Brain microvascular endothelial cell (primary cell): ENCODE measurements around the gene CLASRP.
"Not testable (repeated sequence)": the region's sequence is repeated elsewhere in the genome, so short reads cannot be mapped to it uniquely, and the experiment has no call there.

ENCODE experiments used
- DNase-seq: peaks from one replicate; pipeline ENCODE4 v3.0.0-alpha.2; 2020
- H3K27ac ChIP-seq: fragments of 250-450 bp; sonication (Bioruptor Pico); 2 replicates; pipeline ENCODE4 v1.5.1; 2020; ENCODE audit warnings: mild to moderate bottlenecking, moderate library complexity
- H3K27me3 ChIP-seq: fragments of 250-450 bp; sonication (Bioruptor Pico); replicated peaks from 2 replicates; pipeline ENCODE4 v1.5.1; 2020; ENCODE audit warnings: mild to moderate bottlenecking
- H3K36me3 ChIP-seq: fragments of 250-450 bp; sonication (Bioruptor Pico); replicated peaks from 2 replicates; pipeline ENCODE4 v1.5.1; 2020; ENCODE audit warnings: mild to moderate bottlenecking
- H3K4me3 ChIP-seq: 2 replicates; pipeline ENCODE4 v1.5.1; 2011; ENCODE audit warnings: low read depth, mild to moderate bottlenecking, control low read depth, low read length, moderate library complexity
- in situ Hi-C: cut with HindIII; loops from 2 replicates; pipeline ENCODE4 v1.10.0; 2017; ENCODE audit warnings: low sequenced_read_pairs, low pct_ligation_motif_present
- TF ChIP-seq, protein P1 (sequence below): IDR thresholded peaks from 2 replicates; pipeline ENCODE4 v1.5.1; 2011; ENCODE audit warnings: low read depth, mild to moderate bottlenecking, moderate library complexity, low read length, control low read depth, inconsistent platforms; ENCODE audit errors: missing control alignments

CLASRP gene

DNA sequence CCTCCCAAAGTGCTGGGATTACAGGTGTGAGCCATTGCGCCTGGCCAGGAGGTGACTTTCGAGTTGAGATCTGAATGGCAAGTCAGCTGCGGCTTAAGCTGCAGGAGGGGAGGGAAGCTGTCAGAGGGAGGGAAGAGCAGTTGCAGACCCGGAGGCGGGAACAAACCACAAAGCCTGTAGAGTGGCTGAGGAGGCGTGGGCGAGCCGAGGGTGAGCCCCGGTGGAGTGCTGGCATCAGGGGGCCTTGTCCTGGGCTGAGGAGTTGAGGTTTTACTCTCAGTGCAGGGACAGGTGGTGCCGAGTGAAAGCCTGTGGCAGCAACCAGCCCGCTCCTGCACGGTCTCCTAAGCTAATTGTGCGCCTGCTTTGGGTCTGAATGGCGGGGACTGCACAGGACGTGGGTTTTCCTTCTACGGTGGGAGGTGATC lies 78.3 kb downstream of the CLASRP start:
- no peaks in the 10 kb centered on the region for H3K36me3 ChIP-seq
- no peak for DNase-seq
- H3K27ac ChIP-seq, result no peak overlapping the region
- H3K27me3 ChIP-seq, result no peaks in the 10 kb centered on the region
- in situ Hi-C loops, result no loop called here
- TF ChIP-seq, protein P1, sequence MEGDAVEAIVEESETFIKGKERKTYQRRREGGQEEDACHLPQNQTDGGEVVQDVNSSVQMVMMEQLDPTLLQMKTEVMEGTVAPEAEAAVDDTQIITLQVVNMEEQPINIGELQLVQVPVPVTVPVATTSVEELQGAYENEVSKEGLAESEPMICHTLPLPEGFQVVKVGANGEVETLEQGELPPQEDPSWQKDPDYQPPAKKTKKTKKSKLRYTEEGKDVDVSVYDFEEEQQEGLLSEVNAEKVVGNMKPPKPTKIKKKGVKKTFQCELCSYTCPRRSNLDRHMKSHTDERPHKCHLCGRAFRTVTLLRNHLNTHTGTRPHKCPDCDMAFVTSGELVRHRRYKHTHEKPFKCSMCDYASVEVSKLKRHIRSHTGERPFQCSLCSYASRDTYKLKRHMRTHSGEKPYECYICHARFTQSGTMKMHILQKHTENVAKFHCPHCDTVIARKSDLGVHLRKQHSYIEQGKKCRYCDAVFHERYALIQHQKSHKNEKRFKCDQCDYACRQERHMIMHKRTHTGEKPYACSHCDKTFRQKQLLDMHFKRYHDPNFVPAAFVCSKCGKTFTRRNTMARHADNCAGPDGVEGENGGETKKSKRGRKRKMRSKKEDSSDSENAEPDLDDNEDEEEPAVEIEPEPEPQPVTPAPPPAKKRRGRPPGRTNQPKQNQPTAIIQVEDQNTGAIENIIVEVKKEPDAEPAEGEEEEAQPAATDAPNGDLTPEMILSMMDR, result no peak
- H3K4me3 ChIP-seq, result no peak overlapping the region

DNA sequence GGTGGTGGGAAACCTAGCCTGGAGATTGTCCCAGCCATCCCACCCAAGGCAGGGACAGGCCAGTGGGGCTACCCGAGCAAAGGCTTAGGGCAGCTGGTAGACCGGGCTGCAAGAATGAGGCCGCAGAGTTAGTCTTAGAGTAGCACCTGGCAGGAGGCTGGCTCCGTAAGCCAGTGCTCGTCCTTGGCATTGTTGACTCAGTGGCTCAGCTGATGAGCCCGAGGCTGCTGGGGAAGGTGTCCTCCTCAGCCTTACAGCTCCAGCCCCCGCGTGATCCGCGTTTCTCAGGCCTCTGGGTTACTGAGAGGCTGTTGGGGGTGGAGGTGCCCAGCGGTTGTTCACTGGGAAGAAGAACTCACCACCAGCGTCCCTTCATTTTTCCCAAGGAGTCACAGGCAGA lies 78.8 kb downstream of the CLASRP start:
- Histone ChIP-seq H3K4me3 (no peak overlapping the region), H3K36me3 (no peaks in the 10 kb centered on the region), H3K27ac (no peak overlapping the region), H3K27me3 (no peaks in the 10 kb centered on the region)
- in situ Hi-C loops, result no loop called here
- no peak for DNase-seq
- TF ChIP-seq, protein P1, result no peak

DNA sequence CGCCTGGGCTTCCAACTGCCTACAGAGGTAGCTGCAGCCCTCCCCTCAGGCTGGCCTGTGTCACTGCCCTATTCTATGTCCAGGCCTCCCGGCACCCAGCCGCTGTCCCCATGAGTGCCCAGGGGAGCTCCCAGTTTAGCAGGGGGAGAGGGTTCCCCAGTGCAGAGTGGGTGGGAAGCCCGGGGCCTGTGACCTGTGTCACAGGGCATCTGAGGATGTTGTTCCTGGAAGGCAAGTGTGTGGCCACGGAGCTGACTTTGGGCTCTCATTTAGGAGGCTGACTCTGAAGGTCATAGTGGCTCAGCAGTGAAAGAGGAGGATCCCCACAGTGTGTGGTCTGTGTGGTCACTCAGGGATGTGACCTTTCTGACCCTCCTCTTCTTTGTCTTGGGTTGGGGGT lies 79.3 kb downstream of the CLASRP start:
- TF ChIP-seq, protein P1, result no peak
- H3K27me3 ChIP-seq, result no peaks in the 10 kb centered on the region
- no peak overlapping the region for H3K4me3 ChIP-seq
- DNase-seq, result no peak
- H3K27ac ChIP-seq, result no peak overlapping the region
- in situ Hi-C loops, result no loop called here
- no peaks in the 10 kb centered on the region for H3K36me3 ChIP-seq

DNA sequence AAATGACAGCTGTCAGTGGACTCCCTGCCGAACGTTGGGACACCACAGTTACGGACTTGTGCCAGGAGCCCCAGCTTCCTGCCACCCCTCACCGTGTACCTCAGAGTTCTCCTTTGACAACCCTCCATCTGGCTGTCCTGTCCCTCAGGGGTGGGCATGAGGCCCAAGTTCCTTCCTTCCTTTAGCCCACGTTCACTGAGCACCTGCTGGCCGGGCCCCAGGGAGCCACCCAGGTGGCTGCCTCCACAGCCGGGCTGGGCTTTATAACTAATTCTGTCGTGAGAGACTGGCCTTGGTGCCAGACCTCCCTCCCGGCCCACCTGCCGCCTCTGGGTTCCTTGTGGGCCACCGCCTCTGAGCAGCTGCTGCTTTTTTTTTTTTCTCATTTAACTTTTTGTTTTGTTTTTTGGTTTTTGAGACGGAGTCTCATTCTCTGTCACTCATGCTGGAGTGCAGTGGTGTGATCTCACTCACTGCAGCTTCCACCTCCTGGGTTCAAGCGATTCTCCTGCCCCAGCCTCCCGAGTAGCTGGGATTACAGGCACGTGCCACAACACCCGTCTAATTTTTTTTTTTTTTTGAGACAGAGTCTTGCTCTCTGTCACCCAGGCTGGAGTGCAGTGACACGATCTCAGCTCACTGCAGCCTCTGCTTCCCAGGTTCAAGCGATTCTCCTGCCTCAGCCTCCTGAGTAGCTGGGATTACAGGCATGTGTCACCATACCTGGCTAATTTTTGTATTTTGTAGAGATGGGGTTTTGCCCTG lies 79.9 kb downstream of the CLASRP start:
- DNase-seq, in situ Hi-C loops, H3K27ac ChIP-seq, H3K4me3 ChIP-seq, H3K27me3 ChIP-seq, H3K36me3 ChIP-seq: not testable (repeated sequence)

DNA sequence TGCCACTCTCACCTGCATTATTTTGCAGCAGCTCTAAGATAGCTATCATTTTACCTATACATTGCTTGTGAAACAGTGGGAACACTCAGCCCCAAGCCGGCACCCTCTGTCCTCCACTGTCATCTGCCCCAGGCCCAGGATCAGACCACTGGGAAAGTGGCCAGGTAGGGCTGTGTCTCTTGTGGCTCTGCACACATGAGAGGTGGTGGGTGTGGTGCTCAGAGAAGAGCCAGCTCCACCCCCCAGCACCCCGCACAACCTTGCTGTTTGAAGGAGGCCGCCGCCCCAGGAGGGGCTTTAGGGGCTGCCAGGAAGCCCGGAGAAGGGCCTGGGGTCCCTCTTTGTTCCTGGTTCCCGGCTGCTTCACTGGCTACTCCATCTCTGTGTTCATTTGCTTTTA lies 80.7 kb downstream of the CLASRP start:
- DNase-seq, result no peak
- Histone ChIP-seq H3K4me3 (no peak overlapping the region), H3K27me3 (no peaks in the 10 kb centered on the region), H3K27ac (no peak overlapping the region), H3K36me3 (no peaks in the 10 kb centered on the region)
- in situ Hi-C loops, result no loop called here
- TF ChIP-seq, protein P1, result no peak
